PC-9 (cell line): ENCODE results near the gene KIF5C.

Experiments
- EZH2 ChIP-seq: fragments of 200-600 bp; sonication (generic); IDR thresholded peaks from 2 replicates; pipeline ENCODE4 v1.8.0; 2017; ENCODE audit warnings: antibody characterized with exemption, low read depth
- TF ChIP-seq, protein P1 (sequence below): fragments of 200-600 bp; sonication (generic); conservative IDR thresholded peaks from 2 replicates; pipeline ENCODE4 v1.6.1; 2017; ENCODE audit warnings: mixed run types, antibody characterized with exemption, mild to moderate bottlenecking, moderate library complexity

DNA sequence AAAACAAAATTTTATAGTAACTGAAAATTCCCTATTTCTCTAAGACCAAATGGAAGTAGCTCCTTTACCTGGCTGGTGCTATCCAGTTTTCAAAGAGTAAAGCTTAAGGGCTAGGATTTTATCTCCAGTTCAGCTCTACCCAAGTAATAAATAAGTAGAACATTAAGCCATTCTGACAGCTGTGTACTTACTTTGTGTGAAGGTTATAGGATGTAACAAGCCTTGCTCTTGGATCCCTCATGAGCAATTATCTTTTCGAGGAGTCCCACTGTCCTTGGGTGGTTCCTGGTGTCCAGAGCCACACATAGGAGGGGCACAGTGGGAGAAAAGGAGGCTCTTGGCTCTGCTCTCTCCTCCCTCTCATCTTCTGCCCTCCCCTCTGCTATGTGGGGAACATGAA lies 45.5 kb downstream of the KIF5C start:
- TF ChIP-seq, protein P1, sequence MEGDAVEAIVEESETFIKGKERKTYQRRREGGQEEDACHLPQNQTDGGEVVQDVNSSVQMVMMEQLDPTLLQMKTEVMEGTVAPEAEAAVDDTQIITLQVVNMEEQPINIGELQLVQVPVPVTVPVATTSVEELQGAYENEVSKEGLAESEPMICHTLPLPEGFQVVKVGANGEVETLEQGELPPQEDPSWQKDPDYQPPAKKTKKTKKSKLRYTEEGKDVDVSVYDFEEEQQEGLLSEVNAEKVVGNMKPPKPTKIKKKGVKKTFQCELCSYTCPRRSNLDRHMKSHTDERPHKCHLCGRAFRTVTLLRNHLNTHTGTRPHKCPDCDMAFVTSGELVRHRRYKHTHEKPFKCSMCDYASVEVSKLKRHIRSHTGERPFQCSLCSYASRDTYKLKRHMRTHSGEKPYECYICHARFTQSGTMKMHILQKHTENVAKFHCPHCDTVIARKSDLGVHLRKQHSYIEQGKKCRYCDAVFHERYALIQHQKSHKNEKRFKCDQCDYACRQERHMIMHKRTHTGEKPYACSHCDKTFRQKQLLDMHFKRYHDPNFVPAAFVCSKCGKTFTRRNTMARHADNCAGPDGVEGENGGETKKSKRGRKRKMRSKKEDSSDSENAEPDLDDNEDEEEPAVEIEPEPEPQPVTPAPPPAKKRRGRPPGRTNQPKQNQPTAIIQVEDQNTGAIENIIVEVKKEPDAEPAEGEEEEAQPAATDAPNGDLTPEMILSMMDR, result no peak
- no peak for TF ChIP-seq EZH2
